Gastroesophageal sphincter (tissue), 4 donors: ENCODE data around the gene GOLGB1. TPM values are rescaled to one million over a fixed set of nuclear protein-coding genes. Genes with fewer than 3 reads are reported as not detected.

Experiments
- ATAC-seq: fragments of 150-250 bp; one replicate; pipeline ENCODE4 v1.9.1; 2016; ENCODE audit warnings: mild to moderate bottlenecking, moderate library complexity
- H3K27ac ChIP-seq, 4 donors: fragments of 200-600 bp; sonication (generic) in 3 of 4; 1 replicate in 3 of 4; 2 replicates in 1 of 4; pipeline ENCODE4 v1.5.1; 2016 to 2019
- H3K27me3 ChIP-seq: fragments of 200-600 bp; sonication (generic); one replicate; pipeline ENCODE4 v1.5.1; 2019
- H3K36me3 ChIP-seq, 2 donors: fragments of 200-600 bp; sonication (generic); one replicate each; pipeline ENCODE4 v1.5.1; 2019; ENCODE audit warnings: control low read depth in 1 of 2
- H3K4me1 ChIP-seq, 3 donors: fragments of 200-600 bp; sonication (generic); 1 replicate in 2 of 3; 2 replicates in 1 of 3; pipeline ENCODE4 v1.5.1; 2016 to 2019; ENCODE audit warnings: control low read depth in 2 of 3
- H3K4me3 ChIP-seq, 2 donors: fragments of 200-600 bp; sonication (generic); one replicate each; pipeline ENCODE4 v1.5.1; 2019; ENCODE audit warnings: mild to moderate bottlenecking in 1 of 2, moderate library complexity in 1 of 2
- H3K9me3 ChIP-seq, 3 donors: fragments of 200-600 bp; sonication (generic); one replicate each; pipeline ENCODE4 v1.5.1; 2017 to 2019; ENCODE audit warnings: control low read depth in 2 of 3
- EP300 ChIP-seq: sonication (generic); formaldehyde crosslinking; IDR thresholded peaks from one replicate; pipeline ENCODE4 v1.6.1; 2017; ENCODE audit warnings: antibody characterized with exemption, mild to moderate bottlenecking
- POLR2A ChIP-seq, 2 donors: fragments of 450-650 bp; IDR thresholded peaks; one replicate each; pipeline ENCODE4 v1.6.1; 2017; ENCODE audit warnings: antibody characterized with exemption in 2 of 2, mild to moderate bottlenecking in 2 of 2, moderate library complexity in 1 of 2
- POLR2AphosphoS5 ChIP-seq: sonication (generic); formaldehyde crosslinking; IDR thresholded peaks from one replicate; pipeline ENCODE4 v1.6.1; 2017; ENCODE audit warnings: antibody characterized with exemption
- WGBS, 2 donors: methylation state at CpG; one replicate each; pipeline ENCODE4 v1.1.5; 2018; ENCODE audit warnings: low coverage in 1 of 2; 5-methylcytosine and 5-hydroxymethylcytosine counted together
- small RNA-seq, 4 donors: library from RNA; depleted of rRNA; stranded (forward); fragments of <200 nt; gene quantifications; one replicate each; pipeline ENCODE3, GENCODE V24; 2016
- total RNA-seq, 4 donors: library from RNA; depleted of rRNA; stranded (reverse); fragments of >200 nt; gene quantifications; one replicate each; pipeline ENCODE4 v1.1.0, GENCODE V29; 2016
- TF ChIP-seq, protein P1 (sequence below), 4 experiments: fragments of 200-600 bp in 2 of 4; fragments of 450-650 bp in 2 of 4; sonication (generic) in 1 of 4; IDR thresholded peaks; one replicate each; pipeline ENCODE4 v1.5.1; 2017 to 2019; ENCODE audit warnings: antibody characterized with exemption in 4 of 4, mild to moderate bottlenecking in 2 of 4, moderate library complexity in 2 of 4

GOLGB1 gene
- total RNA-seq, 4 donors from 2014 or later: 67.9 to 94.3 (median 76.6) TPM

DNA sequence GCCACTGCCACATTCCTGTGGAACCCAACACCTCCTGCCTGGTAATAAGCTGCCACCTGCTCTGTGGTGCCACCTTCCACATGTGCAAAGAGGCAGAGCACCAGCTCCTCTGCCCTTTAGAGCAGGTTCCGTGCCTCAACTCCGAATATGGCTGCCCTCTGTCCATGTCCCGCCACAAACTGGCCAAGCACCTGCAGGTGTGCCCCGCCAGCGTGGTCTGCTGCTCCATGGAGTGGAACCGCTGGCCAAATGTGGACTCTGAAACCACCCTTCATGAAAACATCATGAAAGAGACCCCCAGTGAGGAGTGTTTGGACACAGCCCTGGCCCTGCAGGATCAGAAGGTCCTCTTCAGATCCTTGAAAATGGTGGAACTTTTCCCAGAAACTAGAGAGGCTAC lies 128.1 kb downstream of the GOLGB1 start:
- WGBS, 2 donors: no CpG with 5 or more reads among the region's 6 CpGs
- no peaks in the 10 kb centered on the region for H3K27me3 ChIP-seq
- H3K4me1 ChIP-seq: no peaks in the 10 kb centered on the region
- no peak for ATAC-seq
- H3K36me3 ChIP-seq: no peaks in the 10 kb centered on the region
- TF ChIP-seq, protein P1, sequence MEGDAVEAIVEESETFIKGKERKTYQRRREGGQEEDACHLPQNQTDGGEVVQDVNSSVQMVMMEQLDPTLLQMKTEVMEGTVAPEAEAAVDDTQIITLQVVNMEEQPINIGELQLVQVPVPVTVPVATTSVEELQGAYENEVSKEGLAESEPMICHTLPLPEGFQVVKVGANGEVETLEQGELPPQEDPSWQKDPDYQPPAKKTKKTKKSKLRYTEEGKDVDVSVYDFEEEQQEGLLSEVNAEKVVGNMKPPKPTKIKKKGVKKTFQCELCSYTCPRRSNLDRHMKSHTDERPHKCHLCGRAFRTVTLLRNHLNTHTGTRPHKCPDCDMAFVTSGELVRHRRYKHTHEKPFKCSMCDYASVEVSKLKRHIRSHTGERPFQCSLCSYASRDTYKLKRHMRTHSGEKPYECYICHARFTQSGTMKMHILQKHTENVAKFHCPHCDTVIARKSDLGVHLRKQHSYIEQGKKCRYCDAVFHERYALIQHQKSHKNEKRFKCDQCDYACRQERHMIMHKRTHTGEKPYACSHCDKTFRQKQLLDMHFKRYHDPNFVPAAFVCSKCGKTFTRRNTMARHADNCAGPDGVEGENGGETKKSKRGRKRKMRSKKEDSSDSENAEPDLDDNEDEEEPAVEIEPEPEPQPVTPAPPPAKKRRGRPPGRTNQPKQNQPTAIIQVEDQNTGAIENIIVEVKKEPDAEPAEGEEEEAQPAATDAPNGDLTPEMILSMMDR (IDR thresholded peaks at IDR 0.05): no peak
- TF ChIP-seq POLR2AphosphoS5 (no peak), EP300 (no peak), POLR2A (IDR thresholded peaks at IDR 0.05) (no peak)
- H3K4me3 ChIP-seq: no peak overlapping the region
- no peak overlapping the region for H3K27ac ChIP-seq
- no peaks in the 10 kb centered on the region for H3K9me3 ChIP-seq

DNA sequence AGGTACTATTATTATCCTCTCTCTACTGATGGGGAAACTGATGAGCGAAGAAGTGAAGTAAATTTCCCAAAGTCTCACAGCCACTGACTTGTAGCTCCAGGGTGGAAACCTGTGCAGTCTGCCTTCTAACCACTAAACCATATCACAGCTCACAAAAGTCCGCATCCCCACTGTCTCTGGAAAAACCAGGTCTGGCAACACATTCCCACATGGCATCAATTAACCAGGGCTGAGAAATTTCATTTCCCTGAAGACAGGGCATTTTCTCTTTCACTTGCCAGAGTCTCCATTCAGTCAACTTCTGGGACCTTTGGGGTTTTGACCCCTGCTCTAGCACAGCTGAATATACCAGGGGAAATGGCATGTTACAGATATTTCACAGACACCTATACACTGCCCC lies 129.8 kb downstream of the GOLGB1 start:
- no peak for ATAC-seq
- Histone ChIP-seq H3K27me3 (no peaks in the 10 kb centered on the region), H3K27ac (no peak overlapping the region), H3K4me3 (no peak overlapping the region), H3K4me1 (no peaks in the 10 kb centered on the region), H3K36me3 (no peaks in the 10 kb centered on the region), H3K9me3 (no peaks in the 10 kb centered on the region)
- WGBS, 2 donors: 90 to 97% methylated on average over 2 of the region's 2 CpGs
- TF ChIP-seq, protein P1 (IDR thresholded peaks at IDR 0.05): no peak

Small RNA genes within 50 kb of the gene (small RNA-seq; reads per million reads assigned to genes)
- 0 reads per million in 4 donors for gene RNU4-62P

Other genes with a start within 250 kb of the GOLGB1 start
- under 1 TPM; 0.13 to 0.25 (median 0.15) TPM for gene POLQ, start 203.8 kb downstream of the GOLGB1 start, total RNA-seq
- gene ARGFX, start 181.8 kb downstream of the GOLGB1 start, total RNA-seq: not detected
- under 1 TPM in 2 of 4 donors, not detected in 2; 0.08 to 0.16 TPM for gene FBXO40, start 156.4 kb downstream of the GOLGB1 start, total RNA-seq
- gene HCLS1, start 88.8 kb downstream of the GOLGB1 start, total RNA-seq: 10 to 100 TPM; 21.8 to 68.1 (median 28.9) TPM
- 10 to 100 TPM in 3 of 4 donors, 1 to 10 TPM in 1; 10.0 to 28.8 (median 17.6) TPM for gene IQCB1, start 85.3 kb upstream of the GOLGB1 start, total RNA-seq
- gene EAF2, start 85.5 kb upstream of the GOLGB1 start, total RNA-seq: 1 to 10 TPM; 2.0 to 4.8 (median 2.1) TPM
- 1 to 10 TPM in 2 of 4 donors, under 1 TPM in 2; 0.66 to 7.1 (median 2.6) TPM for gene SLC15A2, start 144.7 kb upstream of the GOLGB1 start, total RNA-seq